WTC11 (cell line): ENCODE measurements around the gene BAG1. TPM values are rescaled to one million over a fixed set of nuclear protein-coding genes. Genes with fewer than 3 reads are reported as not detected.

ENCODE experiments used
- ATAC-seq: fragments of 200-7000 bp; cut with Tn5 transposase; 2 replicates; pipeline ENCODE4 v1.10.0; 2021; ENCODE audit warnings: mild to moderate bottlenecking, moderate library complexity
- CTCF ChIA-PET: fragments of 300-600 bp; sonication (Branson Sonifier 250); formaldehyde crosslinking; loops from one replicate; lab custom pipeline; 2021; ENCODE audit warnings: antibody characterized with exemption; lab: Charles Lee
- POLR2A ChIA-PET: fragments of 350-600 bp; sonication (Branson Sonifier 250); formaldehyde crosslinking; loops from one replicate; lab custom pipeline; 2021; ENCODE audit warnings: antibody characterized with exemption; lab: Charles Lee
- DNase-seq: peaks from one replicate; pipeline ENCODE4 v3.0.0; 2021; ENCODE audit warnings: low spot score
- H3K27ac Mint-ChIP-seq: 2 replicates; pipeline ENCODE4 v1.8.0; 2021; ENCODE audit warnings: mixed read lengths
- H3K27me3 Mint-ChIP-seq: 2 replicates; pipeline ENCODE4 v1.8.0; 2021; ENCODE audit warnings: low read depth, mild to moderate bottlenecking, moderate library complexity, mixed read lengths
- H3K36me3 Mint-ChIP-seq: 2 replicates; pipeline ENCODE4 v1.8.0; 2021; ENCODE audit warnings: mixed read lengths
- H3K4me1 Mint-ChIP-seq: 2 replicates; pipeline ENCODE4 v1.8.0; 2022; ENCODE audit warnings: mixed read lengths
- H3K4me3 Mint-ChIP-seq: 2 replicates; pipeline ENCODE4 v1.8.0; 2021; ENCODE audit warnings: mild to moderate bottlenecking, moderate library complexity, mixed read lengths
- H3K9me3 Mint-ChIP-seq: 2 replicates; pipeline ENCODE4 v1.8.0; 2021; ENCODE audit warnings: mixed read lengths
- EMX1 ChIP-seq: fragments of 250-450 bp; sonication (Bioruptor Pico); IDR thresholded peaks from 2 replicates; pipeline ENCODE4 v1.8.0; 2021; ENCODE audit warnings: mild to moderate bottlenecking
- FOXJ3 ChIP-seq: sonication (generic); formaldehyde crosslinking; IDR thresholded peaks from 2 replicates; pipeline ENCODE4 v1.9.0; 2021; ENCODE audit warnings: missing genetic modification reagents, mild to moderate bottlenecking, borderline replicate concordance
- FOXP1 ChIP-seq: sonication (generic); formaldehyde crosslinking; IDR thresholded peaks from 2 replicates; pipeline ENCODE4 v1.8.0; 2022; ENCODE audit warnings: missing genetic modification reagents, mild to moderate bottlenecking, moderate library complexity, borderline replicate concordance
- JAZF1 ChIP-seq: fragments of 250-450 bp; sonication (Bioruptor Pico); IDR thresholded peaks from 2 replicates; pipeline ENCODE4 v1.9.0; 2021; ENCODE audit warnings: moderate library complexity, mild to moderate bottlenecking, inconsistent platforms
- NR1H2 ChIP-seq: sonication (generic); formaldehyde crosslinking; IDR thresholded peaks from 2 replicates; pipeline ENCODE4 v1.9.0; 2021; ENCODE audit warnings: mild to moderate bottlenecking, moderate library complexity, missing genetic modification reagents
- OVOL2 ChIP-seq: fragments of 250-450 bp; sonication (Bioruptor Pico); IDR thresholded peaks from 2 replicates; pipeline ENCODE4 v1.9.0; 2021; ENCODE audit warnings: mild to moderate bottlenecking, borderline replicate concordance
- TEAD1 ChIP-seq: sonication (generic); formaldehyde crosslinking; IDR thresholded peaks from 2 replicates; pipeline ENCODE4 v1.8.0; 2022; ENCODE audit warnings: mild to moderate bottlenecking, missing genetic modification reagents
- USF1 ChIP-seq: sonication (generic); formaldehyde crosslinking; IDR thresholded peaks from 2 replicates; pipeline ENCODE4 v1.8.0; 2022; ENCODE audit warnings: mild to moderate bottlenecking, missing genetic modification reagents
- ZMAT4 ChIP-seq: fragments of 250-450 bp; sonication (Bioruptor Pico); IDR thresholded peaks from 2 replicates; pipeline ENCODE4 v1.9.0; 2021; ENCODE audit warnings: mild to moderate bottlenecking
- ZNF219 ChIP-seq: sonication (generic); formaldehyde crosslinking; IDR thresholded peaks from 2 replicates; pipeline ENCODE4 v1.8.0; 2023; ENCODE audit warnings: missing genetic modification reagents, mild to moderate bottlenecking, borderline replicate concordance
- ZNF263 ChIP-seq: sonication (generic); formaldehyde crosslinking; IDR thresholded peaks from 2 replicates; pipeline ENCODE4 v1.8.1; 2022; ENCODE audit warnings: low read depth, mild to moderate bottlenecking, moderate library complexity, missing genetic modification reagents
- ZNF416 ChIP-seq: fragments of 250-450 bp; sonication (Bioruptor Pico); IDR thresholded peaks from 2 replicates; pipeline ENCODE4 v1.9.0; 2021; ENCODE audit warnings: mild to moderate bottlenecking, inconsistent platforms
- ZNF671 ChIP-seq: fragments of 250-450 bp; sonication (Bioruptor Pico); IDR thresholded peaks from 2 replicates; pipeline ENCODE4 v1.8.0; 2021; ENCODE audit warnings: mild to moderate bottlenecking
- total RNA-seq: library from RNA; stranded (reverse); gene quantifications from 3 replicates; pipeline ENCODE4 v1.2.3, GENCODE V29; 2021
- TF ChIP-seq, protein P1 (sequence below): sonication (generic); formaldehyde crosslinking; IDR thresholded peaks from 2 replicates; pipeline ENCODE4 v1.8.0; 2022; ENCODE audit warnings: missing genetic modification reagents
- TF ChIP-seq, protein P2 (sequence below): fragments of 250-450 bp; sonication (Bioruptor Pico); IDR thresholded peaks from 2 replicates; pipeline ENCODE4 v1.9.0; 2021; ENCODE audit warnings: mild to moderate bottlenecking
- TF ChIP-seq, protein P3 (sequence below): fragments of 250-450 bp; sonication (Bioruptor Pico); IDR thresholded peaks from 2 replicates; pipeline ENCODE4 v1.8.0; 2021; ENCODE audit warnings: mild to moderate bottlenecking
- TF ChIP-seq, protein P4 (sequence below): fragments of 250-450 bp; sonication (Bioruptor Pico); IDR thresholded peaks from 2 replicates; pipeline ENCODE4 v1.9.0; 2021; ENCODE audit warnings: moderate library complexity, mild to moderate bottlenecking, inconsistent platforms, borderline replicate concordance
- TF ChIP-seq, protein P5 (sequence below): sonication (generic); formaldehyde crosslinking; IDR thresholded peaks from 2 replicates; pipeline ENCODE4 v1.8.1; 2022; ENCODE audit warnings: low read depth, mild to moderate bottlenecking, moderate library complexity, missing genetic modification reagents, borderline replicate concordance
- TF ChIP-seq, protein P6 (sequence below): sonication (generic); formaldehyde crosslinking; IDR thresholded peaks from 2 replicates; pipeline ENCODE4 v1.8.0; 2022; ENCODE audit warnings: mild to moderate bottlenecking, missing genetic modification reagents

The BAG1 gene
- total RNA-seq, 1 experiment from 2014 or later, result 52.9 TPM

GRCh38 chr9:33246269-33246860 lies 18.1 kb downstream of the BAG1 start:
- H3K27me3 Mint-ChIP-seq, result no peaks in the 10 kb centered on the region
- ChIA-PET CTCF (no interaction called here), POLR2A (no interaction called here)
- no peaks in the 10 kb centered on the region; the same call in 1 of the 2 replicates for H3K36me3 Mint-ChIP-seq
- TF ChIP-seq ZNF263 (CRISPR knock-in tag) (no peak), ZNF416 (CRISPR knock-in tag) (no peak), USF1 (no peak), FOXP1 (no peak), ZMAT4 (CRISPR knock-in tag) (no peak), FOXJ3 (CRISPR knock-in tag) (no peak), NR1H2 (CRISPR knock-in tag) (no peak), EMX1 (CRISPR knock-in tag) (no peak), OVOL2 (CRISPR knock-in tag) (no peak), TEAD1 (CRISPR knock-in tag) (no peak), ZNF671 (CRISPR knock-in tag) (no peak), ZNF219 (no peak), JAZF1 (CRISPR knock-in tag) (no peak)
- TF ChIP-seq, protein P1, sequence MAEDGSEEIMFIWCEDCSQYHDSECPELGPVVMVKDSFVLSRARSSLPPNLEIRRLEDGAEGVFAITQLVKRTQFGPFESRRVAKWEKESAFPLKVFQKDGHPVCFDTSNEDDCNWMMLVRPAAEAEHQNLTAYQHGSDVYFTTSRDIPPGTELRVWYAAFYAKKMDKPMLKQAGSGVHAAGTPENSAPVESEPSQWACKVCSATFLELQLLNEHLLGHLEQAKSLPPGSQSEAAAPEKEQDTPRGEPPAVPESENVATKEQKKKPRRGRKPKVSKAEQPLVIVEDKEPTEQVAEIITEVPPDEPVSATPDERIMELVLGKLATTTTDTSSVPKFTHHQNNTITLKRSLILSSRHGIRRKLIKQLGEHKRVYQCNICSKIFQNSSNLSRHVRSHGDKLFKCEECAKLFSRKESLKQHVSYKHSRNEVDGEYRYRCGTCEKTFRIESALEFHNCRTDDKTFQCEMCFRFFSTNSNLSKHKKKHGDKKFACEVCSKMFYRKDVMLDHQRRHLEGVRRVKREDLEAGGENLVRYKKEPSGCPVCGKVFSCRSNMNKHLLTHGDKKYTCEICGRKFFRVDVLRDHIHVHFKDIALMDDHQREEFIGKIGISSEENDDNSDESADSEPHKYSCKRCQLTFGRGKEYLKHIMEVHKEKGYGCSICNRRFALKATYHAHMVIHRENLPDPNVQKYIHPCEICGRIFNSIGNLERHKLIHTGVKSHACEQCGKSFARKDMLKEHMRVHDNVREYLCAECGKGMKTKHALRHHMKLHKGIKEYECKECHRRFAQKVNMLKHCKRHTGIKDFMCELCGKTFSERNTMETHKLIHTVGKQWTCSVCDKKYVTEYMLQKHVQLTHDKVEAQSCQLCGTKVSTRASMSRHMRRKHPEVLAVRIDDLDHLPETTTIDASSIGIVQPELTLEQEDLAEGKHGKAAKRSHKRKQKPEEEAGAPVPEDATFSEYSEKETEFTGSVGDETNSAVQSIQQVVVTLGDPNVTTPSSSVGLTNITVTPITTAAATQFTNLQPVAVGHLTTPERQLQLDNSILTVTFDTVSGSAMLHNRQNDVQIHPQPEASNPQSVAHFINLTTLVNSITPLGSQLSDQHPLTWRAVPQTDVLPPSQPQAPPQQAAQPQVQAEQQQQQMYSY (CRISPR knock-in tag), result no peak
- TF ChIP-seq, protein P2, sequence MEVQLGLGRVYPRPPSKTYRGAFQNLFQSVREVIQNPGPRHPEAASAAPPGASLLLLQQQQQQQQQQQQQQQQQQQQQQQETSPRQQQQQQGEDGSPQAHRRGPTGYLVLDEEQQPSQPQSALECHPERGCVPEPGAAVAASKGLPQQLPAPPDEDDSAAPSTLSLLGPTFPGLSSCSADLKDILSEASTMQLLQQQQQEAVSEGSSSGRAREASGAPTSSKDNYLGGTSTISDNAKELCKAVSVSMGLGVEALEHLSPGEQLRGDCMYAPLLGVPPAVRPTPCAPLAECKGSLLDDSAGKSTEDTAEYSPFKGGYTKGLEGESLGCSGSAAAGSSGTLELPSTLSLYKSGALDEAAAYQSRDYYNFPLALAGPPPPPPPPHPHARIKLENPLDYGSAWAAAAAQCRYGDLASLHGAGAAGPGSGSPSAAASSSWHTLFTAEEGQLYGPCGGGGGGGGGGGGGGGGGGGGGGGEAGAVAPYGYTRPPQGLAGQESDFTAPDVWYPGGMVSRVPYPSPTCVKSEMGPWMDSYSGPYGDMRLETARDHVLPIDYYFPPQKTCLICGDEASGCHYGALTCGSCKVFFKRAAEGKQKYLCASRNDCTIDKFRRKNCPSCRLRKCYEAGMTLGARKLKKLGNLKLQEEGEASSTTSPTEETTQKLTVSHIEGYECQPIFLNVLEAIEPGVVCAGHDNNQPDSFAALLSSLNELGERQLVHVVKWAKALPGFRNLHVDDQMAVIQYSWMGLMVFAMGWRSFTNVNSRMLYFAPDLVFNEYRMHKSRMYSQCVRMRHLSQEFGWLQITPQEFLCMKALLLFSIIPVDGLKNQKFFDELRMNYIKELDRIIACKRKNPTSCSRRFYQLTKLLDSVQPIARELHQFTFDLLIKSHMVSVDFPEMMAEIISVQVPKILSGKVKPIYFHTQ (CRISPR knock-in tag), result no peak
- TF ChIP-seq, protein P3, sequence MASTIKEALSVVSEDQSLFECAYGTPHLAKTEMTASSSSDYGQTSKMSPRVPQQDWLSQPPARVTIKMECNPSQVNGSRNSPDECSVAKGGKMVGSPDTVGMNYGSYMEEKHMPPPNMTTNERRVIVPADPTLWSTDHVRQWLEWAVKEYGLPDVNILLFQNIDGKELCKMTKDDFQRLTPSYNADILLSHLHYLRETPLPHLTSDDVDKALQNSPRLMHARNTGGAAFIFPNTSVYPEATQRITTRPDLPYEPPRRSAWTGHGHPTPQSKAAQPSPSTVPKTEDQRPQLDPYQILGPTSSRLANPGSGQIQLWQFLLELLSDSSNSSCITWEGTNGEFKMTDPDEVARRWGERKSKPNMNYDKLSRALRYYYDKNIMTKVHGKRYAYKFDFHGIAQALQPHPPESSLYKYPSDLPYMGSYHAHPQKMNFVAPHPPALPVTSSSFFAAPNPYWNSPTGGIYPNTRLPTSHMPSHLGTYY (CRISPR knock-in tag), result no peak
- TF ChIP-seq, protein P4, sequence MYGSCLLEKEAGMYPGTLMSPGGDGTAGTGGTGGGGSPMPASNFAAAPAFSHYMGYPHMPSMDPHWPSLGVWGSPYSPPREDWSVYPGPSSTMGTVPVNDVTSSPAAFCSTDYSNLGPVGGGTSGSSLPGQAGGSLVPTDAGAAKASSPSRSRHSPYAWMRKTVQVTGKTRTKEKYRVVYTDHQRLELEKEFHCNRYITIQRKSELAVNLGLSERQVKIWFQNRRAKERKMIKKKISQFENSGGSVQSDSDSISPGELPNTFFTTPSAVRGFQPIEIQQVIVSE (CRISPR knock-in tag), result no peak
- TF ChIP-seq, protein P5, sequence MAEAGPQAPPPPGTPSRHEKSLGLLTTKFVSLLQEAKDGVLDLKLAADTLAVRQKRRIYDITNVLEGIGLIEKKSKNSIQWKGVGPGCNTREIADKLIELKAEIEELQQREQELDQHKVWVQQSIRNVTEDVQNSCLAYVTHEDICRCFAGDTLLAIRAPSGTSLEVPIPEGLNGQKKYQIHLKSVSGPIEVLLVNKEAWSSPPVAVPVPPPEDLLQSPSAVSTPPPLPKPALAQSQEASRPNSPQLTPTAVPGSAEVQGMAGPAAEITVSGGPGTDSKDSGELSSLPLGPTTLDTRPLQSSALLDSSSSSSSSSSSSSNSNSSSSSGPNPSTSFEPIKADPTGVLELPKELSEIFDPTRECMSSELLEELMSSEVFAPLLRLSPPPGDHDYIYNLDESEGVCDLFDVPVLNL, result no peak
- TF ChIP-seq, protein P6, sequence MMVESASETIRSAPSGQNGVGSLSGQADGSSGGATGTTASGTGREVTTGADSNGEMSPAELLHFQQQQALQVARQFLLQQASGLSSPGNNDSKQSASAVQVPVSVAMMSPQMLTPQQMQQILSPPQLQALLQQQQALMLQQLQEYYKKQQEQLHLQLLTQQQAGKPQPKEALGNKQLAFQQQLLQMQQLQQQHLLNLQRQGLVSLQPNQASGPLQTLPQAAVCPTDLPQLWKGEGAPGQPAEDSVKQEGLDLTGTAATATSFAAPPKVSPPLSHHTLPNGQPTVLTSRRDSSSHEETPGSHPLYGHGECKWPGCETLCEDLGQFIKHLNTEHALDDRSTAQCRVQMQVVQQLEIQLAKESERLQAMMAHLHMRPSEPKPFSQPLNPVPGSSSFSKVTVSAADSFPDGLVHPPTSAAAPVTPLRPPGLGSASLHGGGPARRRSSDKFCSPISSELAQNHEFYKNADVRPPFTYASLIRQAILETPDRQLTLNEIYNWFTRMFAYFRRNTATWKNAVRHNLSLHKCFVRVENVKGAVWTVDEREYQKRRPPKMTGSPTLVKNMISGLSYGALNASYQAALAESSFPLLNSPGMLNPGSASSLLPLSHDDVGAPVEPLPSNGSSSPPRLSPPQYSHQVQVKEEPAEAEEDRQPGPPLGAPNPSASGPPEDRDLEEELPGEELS (CRISPR knock-in tag), result no peak
- no peak overlapping the region for H3K27ac Mint-ChIP-seq
- DNase-seq (no peak), ATAC-seq (no peak)
- no peaks in the 10 kb centered on the region for H3K4me1 Mint-ChIP-seq
- H3K9me3 Mint-ChIP-seq, result no peaks in the 10 kb centered on the region
- H3K4me3 Mint-ChIP-seq, result no peak overlapping the region
